ENCODE measurements around the gene ZBED2. TPM values are rescaled to one million over a fixed set of nuclear protein-coding genes. Genes with fewer than 3 reads are reported as not detected.

ZBED2 gene
- polyA plus RNA-seq, 1 donor (not counting 4 experiments of a cell fraction or from before 2014, with no cell fraction given) = 120 TPM

GRCh38 chr3:111610189-111610588, 15.0 kb upstream of the ZBED2 start:
- no peaks in the 10 kb centered on the region for H4K20me1 ChIP-seq (ENCODE audit: control insufficient read depth, extremely low read depth, insufficient read depth, low read length)
- peaks cover 31% of the 10 kb centered on the region for H3K4me1 ChIP-seq (ENCODE audit: control insufficient read depth, extremely low read depth, insufficient read depth, low read length)
- H3K79me2 ChIP-seq (ENCODE audit: control insufficient read depth, insufficient read depth, low read length) = no peaks in the 10 kb centered on the region
- H3K36me3 ChIP-seq (ENCODE audit: control insufficient read depth in 2 of 2, extremely low read depth in 1 of 2, insufficient read depth in 2 of 2, low read length in 2 of 2) = no peaks in the 10 kb centered on the region
- FAIRE-seq = no peak
- no peaks in the 10 kb centered on the region for H3K9me3 ChIP-seq (ENCODE audit: control insufficient read depth, low read depth, low read length)
- H3K27ac ChIP-seq (ENCODE audit: control insufficient read depth, insufficient read depth, low read length) = peak overlapping the region; percentile 93
- H3K4me3 ChIP-seq (ENCODE audit: control insufficient read depth in 2 of 3, extremely low read depth in 1 of 3, insufficient read depth in 2 of 3, low read depth in 1 of 3, low read length in 3 of 3) = peak overlapping the region in 2 of 3 experiments; percentile 44 to 54
- TF ChIP-seq CTCF (optimal IDR thresholded peaks at IDR 0.05 in 1 of 3, IDR thresholded peaks at IDR 0.05 in 1 of 3, conservative IDR thresholded peaks at IDR 0.05 in 1 of 3; ENCODE audit: extremely low read depth in 1 of 3, insufficient read depth in 2 of 3, low read length in 3 of 3) (no peak), EZH2 (IDR thresholded peaks at IDR 0.05; ENCODE audit: low read length) (no peak)
- H3K4me2 ChIP-seq (ENCODE audit: control insufficient read depth, extremely low read depth, insufficient read depth, low read depth, low read length) = peak overlapping the region; percentile 82
- no peak overlapping the region for H2AFZ ChIP-seq (ENCODE audit: control insufficient read depth, low read length)
- peak overlapping the region; percentile 54 for H3K9ac ChIP-seq (ENCODE audit: control insufficient read depth, extremely low read depth, insufficient read depth, low read length)
- H3K9me1 ChIP-seq (ENCODE audit: control insufficient read depth, extremely low read depth, insufficient read depth, low read length) = no peaks in the 10 kb centered on the region
- H3K27me3 ChIP-seq (ENCODE audit: control insufficient read depth, extremely low read depth, insufficient read depth, low read length) = no peaks in the 10 kb centered on the region
- no peak for DNase-seq (ENCODE audit: low read depth, low spot score)
- dilution Hi-C loops (cut with MboI; ENCODE audit: extremely low pct_ligation_motif_present, low sequenced_read_pairs) = no loop called here

- Histone ChIP-seq H3K27me3 (ENCODE audit: control insufficient read depth, extremely low read depth, insufficient read depth, low read length) (no peaks in the 10 kb centered on the region), H3K9ac (ENCODE audit: control insufficient read depth, extremely low read depth, insufficient read depth, low read length) (peak overlapping the region; percentile 54), H3K9me1 (ENCODE audit: control insufficient read depth, extremely low read depth, insufficient read depth, low read length) (no peaks in the 10 kb centered on the region), H3K4me1 (ENCODE audit: control insufficient read depth, extremely low read depth, insufficient read depth, low read length) (peaks cover 36% of the 10 kb centered on the region), H2AFZ (ENCODE audit: control insufficient read depth, low read length) (peak overlapping the region; percentile 20), H3K79me2 (ENCODE audit: control insufficient read depth, insufficient read depth, low read length) (no peaks in the 10 kb centered on the region), H3K4me2 (ENCODE audit: control insufficient read depth, extremely low read depth, insufficient read depth, low read depth, low read length) (peak overlapping the region; percentile 82), H3K27ac (ENCODE audit: control insufficient read depth, insufficient read depth, low read length) (peak overlapping the region; percentile 93), H4K20me1 (ENCODE audit: control insufficient read depth, extremely low read depth, insufficient read depth, low read length) (no peaks in the 10 kb centered on the region), H3K9me3 (ENCODE audit: control insufficient read depth, low read depth, low read length) (no peaks in the 10 kb centered on the region), H3K36me3 (ENCODE audit: control insufficient read depth in 2 of 2, extremely low read depth in 1 of 2, insufficient read depth in 2 of 2, low read length in 2 of 2) (no peaks in the 10 kb centered on the region), H3K4me3 (ENCODE audit: control insufficient read depth in 2 of 3, extremely low read depth in 1 of 3, insufficient read depth in 2 of 3, low read depth in 1 of 3, low read length in 3 of 3) (peak overlapping the region in 2 of 3 experiments; percentile 22 to 54)
- no peak for FAIRE-seq
- dilution Hi-C loops (cut with MboI; ENCODE audit: extremely low pct_ligation_motif_present, low sequenced_read_pairs) = no loop called here
- TF ChIP-seq EZH2 (IDR thresholded peaks at IDR 0.05; ENCODE audit: low read length) = no peak
- no peak for TF ChIP-seq CTCF (optimal IDR thresholded peaks at IDR 0.05 in 1 of 3, IDR thresholded peaks at IDR 0.05 in 1 of 3, conservative IDR thresholded peaks at IDR 0.05 in 1 of 3; ENCODE audit: extremely low read depth in 1 of 3, insufficient read depth in 2 of 3, low read length in 3 of 3)
- DNase-seq (ENCODE audit: low read depth, low spot score) = no peak
Measured at GRCh38 chr3:111609700-111610099, 14.6 kb upstream of the ZBED2 start.

All from keratinocyte (primary cell).